Kidney epithelial cell (primary cell): ENCODE results near the gene UBA7. TPM values are rescaled to one million over a fixed set of nuclear protein-coding genes. Genes with fewer than 3 reads are reported as not detected.
"Not testable (repeated sequence)": the region's sequence is repeated elsewhere in the genome, so short reads cannot be mapped to it uniquely, and the experiment has no call there.

Experiments used
- DNase-seq: peaks from one replicate; pipeline ENCODE4 v3.0.0-alpha.2; 2010; ENCODE audit warnings: low read depth
- H3K27me3 ChIP-seq: 2 replicates; pipeline ENCODE4 v1.6.0; 2011; ENCODE audit warnings: low read length; ENCODE audit not compliant: control insufficient read depth, insufficient read depth
- H3K36me3 ChIP-seq: 2 replicates; pipeline ENCODE4 v1.5.1; 2011; ENCODE audit warnings: low read length; ENCODE audit not compliant: control insufficient read depth, insufficient read depth
- H3K4me3 ChIP-seq: 2 replicates; pipeline ENCODE4 v1.5.1; 2011; ENCODE audit warnings: low read depth, mild to moderate bottlenecking, control low read depth, low read length
- total RNA-seq: library from RNA; depleted of rRNA; stranded (reverse); fragments of >200 nt; gene quantifications from 2 replicates; pipeline ENCODE4 v1.2.3, GENCODE V29; 2015
- TF ChIP-seq, protein P1 (sequence below): IDR thresholded peaks from 2 replicates; pipeline ENCODE4 v1.5.1; 2011; ENCODE audit warnings: mild to moderate bottlenecking, moderate library complexity, low read length, control low read depth, inconsistent platforms; ENCODE audit not compliant: insufficient read depth, poor library complexity, severe bottlenecking

Gene UBA7
- total RNA-seq, 1 donor from 2014 or later, result 6.3 TPM

DNA sequence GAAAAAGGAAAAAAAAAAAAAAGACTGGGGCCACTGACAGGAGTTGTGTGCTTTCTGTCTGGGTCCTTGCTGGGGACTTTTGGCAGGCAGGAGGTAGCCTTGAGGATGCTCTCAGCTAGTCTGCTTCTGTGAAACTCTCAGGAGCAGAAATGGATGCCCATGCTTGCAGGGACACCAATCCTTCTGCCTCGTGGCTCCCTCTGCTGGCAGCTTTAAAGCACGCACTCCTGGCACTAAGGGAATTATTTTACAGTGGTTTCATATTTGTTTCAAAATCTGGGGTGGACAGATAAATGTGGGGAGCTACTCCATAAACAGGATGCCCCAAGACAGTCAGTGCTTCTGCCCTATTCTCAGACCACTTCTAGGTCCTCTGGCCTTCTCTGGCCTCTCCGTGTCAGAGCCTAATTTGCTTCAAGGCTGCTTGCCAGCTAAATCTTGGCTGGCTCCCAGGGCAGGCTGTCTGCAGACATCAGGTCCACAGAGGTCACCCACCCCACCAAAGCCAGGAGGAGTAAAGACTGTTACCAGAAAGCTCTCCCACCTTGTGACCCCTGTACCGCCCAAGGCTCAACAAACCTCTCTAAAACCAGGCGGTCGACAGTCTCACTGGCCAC is 25.5 kb upstream of the UBA7 start:
- no peak overlapping the region for H3K4me3 ChIP-seq
- TF ChIP-seq, protein P1, sequence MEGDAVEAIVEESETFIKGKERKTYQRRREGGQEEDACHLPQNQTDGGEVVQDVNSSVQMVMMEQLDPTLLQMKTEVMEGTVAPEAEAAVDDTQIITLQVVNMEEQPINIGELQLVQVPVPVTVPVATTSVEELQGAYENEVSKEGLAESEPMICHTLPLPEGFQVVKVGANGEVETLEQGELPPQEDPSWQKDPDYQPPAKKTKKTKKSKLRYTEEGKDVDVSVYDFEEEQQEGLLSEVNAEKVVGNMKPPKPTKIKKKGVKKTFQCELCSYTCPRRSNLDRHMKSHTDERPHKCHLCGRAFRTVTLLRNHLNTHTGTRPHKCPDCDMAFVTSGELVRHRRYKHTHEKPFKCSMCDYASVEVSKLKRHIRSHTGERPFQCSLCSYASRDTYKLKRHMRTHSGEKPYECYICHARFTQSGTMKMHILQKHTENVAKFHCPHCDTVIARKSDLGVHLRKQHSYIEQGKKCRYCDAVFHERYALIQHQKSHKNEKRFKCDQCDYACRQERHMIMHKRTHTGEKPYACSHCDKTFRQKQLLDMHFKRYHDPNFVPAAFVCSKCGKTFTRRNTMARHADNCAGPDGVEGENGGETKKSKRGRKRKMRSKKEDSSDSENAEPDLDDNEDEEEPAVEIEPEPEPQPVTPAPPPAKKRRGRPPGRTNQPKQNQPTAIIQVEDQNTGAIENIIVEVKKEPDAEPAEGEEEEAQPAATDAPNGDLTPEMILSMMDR, result peak; percentile 82

DNA sequence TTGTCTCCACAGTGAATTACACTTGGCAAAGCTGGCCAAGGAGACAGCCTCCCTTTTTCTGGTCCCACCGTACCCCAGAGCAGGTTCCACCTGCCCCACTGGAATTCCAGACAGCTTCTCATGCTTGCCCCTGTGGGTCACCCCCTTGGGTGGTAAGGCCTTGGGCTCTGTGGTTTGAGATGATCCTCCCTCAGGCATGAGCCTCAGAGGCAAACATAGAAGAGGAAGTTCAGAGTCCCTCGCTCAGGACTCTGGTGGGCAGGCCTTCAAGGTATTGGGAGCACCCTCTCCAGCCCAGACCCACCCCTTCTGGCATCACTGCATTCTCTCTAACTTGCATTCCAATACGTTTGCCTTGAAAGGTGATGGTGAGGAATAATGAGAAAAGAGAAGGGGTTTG is 17.6 kb upstream of the UBA7 start:
- DNase-seq, result no peak
- H3K36me3 ChIP-seq, result no peaks in the 10 kb centered on the region
- no peaks in the 10 kb centered on the region for H3K27me3 ChIP-seq
- H3K4me3 ChIP-seq, result no peak overlapping the region
- TF ChIP-seq, protein P1, result no peak

More for the DNA sequence above, 25.5 kb upstream of the UBA7 start:
- peaks cover 2% of the 10 kb centered on the region for H3K36me3 ChIP-seq
- peak; percentile 29 for DNase-seq
- no peaks in the 10 kb centered on the region for H3K27me3 ChIP-seq

DNA sequence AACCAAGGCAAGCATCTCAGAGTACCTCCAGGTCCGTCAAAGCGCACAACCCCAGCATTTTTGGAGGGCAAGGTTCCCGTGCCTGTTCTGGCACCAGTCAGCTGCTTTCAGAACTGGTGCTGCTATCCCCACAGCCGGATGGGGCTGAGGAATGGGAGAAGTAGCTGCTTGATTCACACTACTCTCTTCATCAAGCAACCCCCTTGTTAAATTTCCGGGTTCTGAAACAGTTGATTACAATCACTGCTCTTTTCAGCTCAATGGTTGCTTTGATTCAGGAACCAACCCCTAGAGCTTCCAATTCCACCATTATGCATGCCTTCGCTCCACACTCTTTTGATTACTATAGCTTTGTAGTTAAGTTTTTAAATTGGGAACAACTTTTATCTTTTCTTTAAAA is 12.3 kb upstream of the UBA7 start:
- TF ChIP-seq, protein P1, result no peak
- H3K27me3 ChIP-seq, result no peaks in the 10 kb centered on the region
- DNase-seq, result no peak
- no peak overlapping the region for H3K4me3 ChIP-seq
- H3K36me3 ChIP-seq, result no peaks in the 10 kb centered on the region

DNA sequence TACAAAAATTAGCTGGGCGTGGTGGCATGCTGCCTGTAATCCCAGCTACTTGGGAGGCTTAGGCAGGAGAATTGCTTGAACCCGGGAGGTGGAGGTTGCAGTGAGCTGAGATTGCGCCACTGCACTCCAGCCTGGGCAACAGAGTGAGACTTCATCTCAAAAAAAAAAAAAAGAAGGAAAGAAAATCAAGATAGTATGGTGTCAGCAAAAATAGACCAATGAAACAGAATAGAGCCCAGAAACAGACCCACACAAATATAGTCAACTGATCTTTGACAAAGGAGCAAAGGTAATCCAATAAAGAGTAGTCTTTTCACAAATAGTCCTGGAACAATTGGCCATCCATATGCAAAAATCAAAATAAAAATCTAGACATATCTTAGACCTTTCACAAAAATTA is 9.4 kb upstream of the UBA7 start:
- not testable (repeated sequence) for DNase-seq, H3K27me3 ChIP-seq, H3K36me3 ChIP-seq, H3K4me3 ChIP-seq

DNA sequence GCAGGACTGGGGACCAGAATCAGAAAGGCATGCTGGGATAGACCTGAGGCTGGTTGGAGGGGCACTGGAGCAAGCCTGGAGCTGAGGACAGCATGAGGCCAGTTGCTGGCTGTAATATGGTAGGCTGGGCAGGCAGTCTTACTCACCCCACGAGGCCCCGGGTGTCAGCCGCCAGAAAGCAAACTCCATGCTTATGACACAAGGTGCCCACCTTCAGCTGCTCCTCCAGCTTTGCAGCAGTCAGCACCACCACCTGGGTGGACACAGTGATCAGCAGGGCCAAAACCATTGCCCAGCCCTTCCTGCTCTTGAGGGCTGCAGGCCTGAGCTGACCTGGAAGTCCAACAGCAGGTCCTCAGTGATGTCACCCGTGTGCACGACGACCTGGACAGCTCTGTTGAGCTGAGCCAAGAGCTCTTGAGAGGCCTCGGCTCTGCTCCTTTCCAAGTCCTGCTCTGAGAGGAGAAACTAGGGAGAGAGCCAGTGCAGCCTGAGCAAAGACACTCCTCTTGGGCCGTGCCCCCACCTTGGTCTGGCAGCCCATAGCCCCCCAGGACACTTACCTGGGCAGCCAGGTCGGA is 747 bp downstream of the UBA7 start:
- TF ChIP-seq, protein P1, result no peak
- DNase-seq, result no peak
- Histone ChIP-seq H3K36me3 (no peaks in the 10 kb centered on the region), H3K4me3 (no peak overlapping the region), H3K27me3 (no peaks in the 10 kb centered on the region)

DNA sequence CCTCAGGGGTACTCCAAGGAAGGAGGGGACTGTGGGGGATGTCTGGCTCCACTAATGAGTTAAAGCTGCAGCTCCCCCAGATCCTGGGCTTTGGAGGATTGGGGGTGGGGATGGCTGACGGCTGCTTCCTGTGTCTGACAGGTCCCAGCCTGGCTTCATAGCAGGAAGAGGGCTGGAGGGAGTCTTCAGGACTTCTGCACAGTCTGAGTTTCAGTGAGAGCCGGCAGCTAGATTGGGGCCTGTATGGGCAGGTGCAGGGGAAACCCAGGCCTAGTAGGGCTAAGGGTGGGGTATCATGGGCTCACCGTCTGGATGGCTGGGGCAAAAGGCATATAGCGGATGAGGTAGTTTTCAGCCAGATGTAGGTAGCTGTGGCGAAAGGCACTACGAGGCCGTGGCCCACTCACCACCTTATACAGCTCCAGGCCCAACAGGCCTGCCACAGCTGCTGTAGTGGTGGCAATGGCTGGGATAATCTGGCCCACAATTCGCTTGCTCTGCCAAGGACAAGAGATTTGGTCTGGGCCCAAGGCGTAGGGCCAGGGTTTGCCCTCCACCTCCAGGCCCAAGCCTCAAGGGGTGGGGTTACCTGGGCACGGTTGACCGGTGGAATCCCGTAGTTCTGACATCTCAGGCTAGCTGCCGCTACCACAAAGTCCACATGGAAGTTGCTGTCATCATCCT is 6.2 kb downstream of the UBA7 start:
- Histone ChIP-seq H3K4me3 (no peak overlapping the region), H3K36me3 (no peaks in the 10 kb centered on the region), H3K27me3 (peaks cover 18% of the 10 kb centered on the region)
- TF ChIP-seq, protein P1, result no peak
- DNase-seq, result no peak
